Endometrium (tissue), 2 donors: Measurements from ENCODE around the gene ADAMTS3.
"Not testable (repeated sequence)": the region's sequence is repeated elsewhere in the genome, so short reads cannot be mapped to it uniquely, and the experiment has no call there.

Experiments
- FAIRE-seq: peaks from 2 replicates; lab custom pipeline; 2012; peaks lifted over from hg19 to GRCh38; lab: Jason Lieb, UNC
- donor health status: control.
- donor health status: control.

Gene ADAMTS3

GRCh38 chr4:72553540-72554337, 15.3 kb downstream of the ADAMTS3 start:
- FAIRE-seq, result no peak

GRCh38 chr4:72552447-72552846, 16.6 kb downstream of the ADAMTS3 start:
- no peak for FAIRE-seq

DNA sequence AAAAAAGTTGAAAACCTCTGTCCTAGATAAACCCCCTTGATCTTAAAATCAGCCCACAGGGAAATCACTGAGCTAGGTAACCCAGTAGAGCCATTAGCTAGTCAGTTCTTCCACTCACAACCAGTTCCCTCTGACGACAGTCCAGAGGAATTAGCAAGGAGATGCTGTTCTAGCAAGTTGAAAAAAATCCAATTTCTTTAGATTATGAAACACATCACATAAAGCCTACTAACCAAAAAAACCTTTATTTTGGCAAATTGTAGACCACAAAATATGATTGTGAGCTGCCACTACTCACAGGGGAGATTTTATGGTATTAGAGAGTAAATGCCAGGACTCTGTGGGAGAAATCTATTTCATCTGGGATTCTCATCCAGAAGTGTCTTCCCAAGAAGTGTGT, 22.6 kb downstream of the ADAMTS3 start:
- FAIRE-seq, result no peak

DNA sequence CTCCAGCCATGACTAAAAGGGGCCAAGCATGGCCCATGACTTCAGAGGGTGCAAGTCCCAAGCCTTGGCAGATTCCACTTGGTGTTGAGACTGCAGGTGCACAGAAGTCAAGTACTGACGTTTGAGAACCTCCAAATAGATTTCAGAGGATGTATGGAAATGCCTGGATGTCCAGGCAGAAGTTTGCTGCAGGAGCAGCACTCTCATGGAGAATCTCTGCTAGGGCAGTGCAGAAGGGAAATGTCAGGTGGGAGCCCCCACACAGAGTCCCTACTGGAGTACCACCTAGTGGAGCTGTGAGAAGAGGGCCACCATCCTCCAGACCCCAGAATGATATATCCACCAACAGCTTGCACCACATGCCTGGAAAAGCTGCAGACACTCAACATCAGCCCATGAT, 28.3 kb downstream of the ADAMTS3 start:
- not testable (repeated sequence) for FAIRE-seq

- no peak for FAIRE-seq
Observed at GRCh38 chr4:72538006-72538405, 31.0 kb downstream of the ADAMTS3 start.

DNA sequence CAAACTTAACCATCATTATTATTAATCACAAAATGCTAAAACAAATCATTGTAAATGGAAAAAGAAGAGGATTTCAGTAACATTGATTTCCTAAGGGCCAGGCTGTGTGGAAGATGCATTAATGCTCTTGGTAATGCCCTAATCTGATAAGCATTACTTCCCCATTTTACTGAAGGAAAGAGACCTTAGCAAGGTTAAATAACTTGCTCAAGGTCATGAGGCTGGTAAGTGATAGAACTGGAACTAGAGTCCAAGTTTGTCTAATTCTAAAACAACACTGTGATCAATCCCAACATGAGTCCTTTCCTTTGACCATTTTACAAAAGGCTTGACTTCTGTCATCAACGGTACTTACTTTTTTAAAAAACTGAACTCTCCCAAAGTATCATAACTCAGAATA, 32.6 kb downstream of the ADAMTS3 start:
- FAIRE-seq, result no peak

- FAIRE-seq, result no peak
Observed at GRCh38 chr4:72531768-72532290, 37.2 kb downstream of the ADAMTS3 start.

DNA sequence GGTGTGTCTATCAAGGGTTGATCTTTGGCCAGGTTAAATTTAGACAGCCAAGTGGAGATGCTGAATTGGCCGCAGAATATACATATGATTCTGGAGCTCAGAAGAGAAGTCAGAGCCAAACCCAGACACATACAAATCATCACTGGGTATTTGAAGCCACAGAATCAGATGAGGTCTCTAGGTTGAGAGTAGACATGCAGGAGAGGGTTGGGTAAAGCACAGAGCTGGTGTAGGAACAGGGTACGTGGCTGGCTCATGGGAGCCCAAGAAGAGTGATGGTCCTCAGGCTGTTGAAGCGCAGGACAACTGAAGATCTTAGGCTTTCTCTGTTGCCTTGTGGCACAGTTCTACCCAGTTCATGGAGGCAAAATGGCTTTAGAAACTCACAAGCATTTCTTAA, 37.7 kb downstream of the ADAMTS3 start:
- no peak for FAIRE-seq

DNA sequence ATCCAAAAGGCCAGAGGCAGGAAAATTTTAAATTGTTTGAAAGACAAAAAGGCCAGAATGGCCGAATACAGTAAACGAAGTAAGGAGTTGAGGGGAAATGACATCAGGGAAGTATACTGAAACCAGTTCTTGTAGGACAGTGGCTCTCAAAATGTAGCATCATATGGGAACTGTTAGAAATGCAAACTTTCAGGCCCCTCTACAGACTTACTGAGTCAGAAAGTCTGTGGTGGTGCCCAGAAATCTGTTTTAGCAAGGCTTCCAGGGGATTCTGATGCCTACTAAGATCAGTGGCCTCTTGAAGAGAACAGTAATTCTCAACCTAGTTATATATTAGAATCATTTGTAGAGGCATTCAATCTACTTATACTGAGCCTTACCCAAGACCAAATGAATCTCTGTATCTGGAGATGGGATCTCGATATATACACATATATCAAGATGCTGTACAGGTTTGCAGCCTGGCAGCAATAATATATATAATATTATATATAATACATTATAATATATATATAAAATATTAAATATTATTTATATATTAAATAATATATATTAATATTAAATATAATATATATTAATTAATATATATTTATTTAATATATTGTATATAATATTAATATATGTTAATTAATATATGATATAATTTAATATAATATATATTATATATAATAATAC, 39.7 kb downstream of the ADAMTS3 start:
- no peak for FAIRE-seq

- no peak for FAIRE-seq
Observed at GRCh38 chr4:72527038-72527646, 41.9 kb downstream of the ADAMTS3 start.

DNA sequence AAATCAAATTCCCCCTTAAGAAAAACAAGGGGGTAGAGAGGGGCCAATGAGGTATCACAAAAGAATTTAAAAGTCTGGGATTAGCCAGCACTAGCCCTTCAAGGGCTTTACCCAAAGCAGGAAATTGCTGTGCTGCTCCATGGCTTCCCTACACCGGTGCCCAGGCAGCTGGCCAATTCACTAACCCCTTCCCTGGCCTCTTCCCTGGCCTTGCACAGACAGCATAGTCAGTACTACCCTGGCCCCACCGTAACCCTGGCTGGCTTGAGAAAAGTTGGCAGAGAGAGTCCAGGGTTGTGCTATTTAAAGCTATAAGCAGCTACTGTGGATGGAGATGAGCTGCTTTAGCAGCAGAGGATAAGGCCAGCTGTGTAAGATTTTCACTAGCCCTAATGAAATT, 43.1 kb downstream of the ADAMTS3 start:
- FAIRE-seq, result no peak

DNA sequence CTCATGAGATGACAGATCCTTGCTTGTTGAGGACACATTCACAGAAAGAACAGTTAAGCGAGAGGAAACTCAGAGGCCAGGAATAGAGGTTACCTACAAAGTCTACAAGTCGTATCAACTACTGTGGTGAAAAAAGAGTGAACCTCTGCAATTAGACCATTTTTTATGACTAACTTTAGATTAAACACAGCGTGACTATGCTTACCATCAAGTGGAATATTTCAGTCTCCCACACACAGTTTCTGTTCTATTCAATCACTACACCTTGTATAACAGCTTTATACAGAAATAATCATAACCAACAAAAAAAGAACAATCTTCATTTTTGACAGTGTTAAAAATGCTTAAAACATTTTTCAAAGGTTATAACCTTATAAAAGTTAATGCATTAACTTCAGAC, 46.6 kb downstream of the ADAMTS3 start:
- FAIRE-seq, result no peak

DNA sequence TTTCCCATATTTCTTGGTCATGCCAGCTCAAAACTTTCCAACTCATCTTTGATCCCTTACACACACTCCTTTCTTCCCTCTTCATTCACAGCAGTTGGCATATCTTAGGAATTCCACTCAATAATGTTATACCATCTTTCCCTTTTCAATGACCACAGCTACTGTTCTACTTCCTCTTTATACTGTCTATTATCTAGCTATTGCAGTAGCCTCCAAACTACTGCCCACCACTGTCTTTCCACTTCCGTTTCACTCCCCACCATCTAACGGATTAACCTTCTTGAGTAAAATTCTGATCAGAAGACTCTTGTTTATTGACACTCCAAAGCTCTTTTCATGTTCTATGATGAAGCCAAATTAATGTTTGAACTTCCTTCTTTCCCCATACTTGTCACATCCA, 55.8 kb downstream of the ADAMTS3 start:
- FAIRE-seq, result no peak

GRCh38 chr4:72507860-72508419, 61.1 kb downstream of the ADAMTS3 start:
- FAIRE-seq, result no peak

DNA sequence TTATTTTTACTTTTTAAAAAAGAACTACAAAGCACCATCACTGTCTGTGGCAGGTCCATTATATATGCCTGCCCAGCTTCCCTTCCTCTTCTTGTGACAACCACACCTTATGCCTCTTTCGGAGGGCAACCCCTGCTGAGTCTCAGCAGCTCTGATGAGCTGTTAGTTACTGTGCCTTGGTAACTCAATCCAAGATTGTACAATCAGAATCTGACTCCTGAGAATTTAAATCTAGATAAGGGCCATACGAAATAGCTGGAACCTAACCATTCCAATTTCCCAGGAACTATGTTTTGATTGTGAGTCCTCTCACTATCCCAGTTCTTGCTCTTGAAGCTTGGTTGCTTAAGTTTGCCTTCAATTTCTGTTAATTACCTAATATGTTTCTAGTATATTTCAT, 61.9 kb downstream of the ADAMTS3 start:
- FAIRE-seq, result no peak

DNA sequence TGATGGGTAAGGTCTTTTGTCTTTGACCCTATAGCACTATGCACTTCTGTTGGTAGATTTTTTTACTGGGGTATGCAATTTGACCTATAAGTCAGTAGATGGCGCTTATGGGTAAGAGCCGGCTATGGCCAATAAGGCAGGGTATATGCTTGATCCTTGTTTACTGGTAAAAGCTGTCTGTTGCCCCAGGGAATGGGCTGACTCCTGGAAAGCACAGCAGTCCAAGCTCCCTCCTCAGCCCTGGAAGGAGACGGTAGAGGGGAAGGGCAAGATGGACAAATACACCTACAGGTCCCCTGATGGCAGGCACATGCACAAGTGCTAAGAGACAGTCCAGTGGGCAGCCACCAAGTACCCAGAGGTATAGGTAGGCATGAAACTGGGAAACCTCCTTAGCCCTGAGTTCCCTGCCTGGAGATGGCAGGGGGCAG, 63.7 kb downstream of the ADAMTS3 start:
- FAIRE-seq, result no peak

DNA sequence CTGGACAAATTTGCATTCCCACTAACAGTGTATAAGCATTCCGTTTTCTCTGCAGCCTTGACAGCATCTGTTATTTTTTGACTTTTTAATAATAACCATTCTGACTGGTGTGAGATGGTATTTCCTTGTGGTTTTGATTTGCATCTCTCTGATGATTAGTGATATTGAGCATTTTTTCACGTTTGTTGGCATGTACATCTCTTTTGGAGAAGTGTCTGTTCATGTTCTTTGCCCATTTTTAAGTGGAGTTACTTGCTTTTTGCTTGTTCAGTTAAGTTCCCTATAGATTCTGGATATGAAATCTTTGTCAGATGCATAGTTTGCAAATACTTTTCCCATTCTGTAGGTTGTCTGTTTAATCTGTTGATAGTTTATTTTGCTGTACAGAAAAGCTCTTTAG, 68.8 kb downstream of the ADAMTS3 start:
- no peak for FAIRE-seq

GRCh38 chr4:72496119-72496518, 72.9 kb downstream of the ADAMTS3 start:
- FAIRE-seq, result no peak

DNA sequence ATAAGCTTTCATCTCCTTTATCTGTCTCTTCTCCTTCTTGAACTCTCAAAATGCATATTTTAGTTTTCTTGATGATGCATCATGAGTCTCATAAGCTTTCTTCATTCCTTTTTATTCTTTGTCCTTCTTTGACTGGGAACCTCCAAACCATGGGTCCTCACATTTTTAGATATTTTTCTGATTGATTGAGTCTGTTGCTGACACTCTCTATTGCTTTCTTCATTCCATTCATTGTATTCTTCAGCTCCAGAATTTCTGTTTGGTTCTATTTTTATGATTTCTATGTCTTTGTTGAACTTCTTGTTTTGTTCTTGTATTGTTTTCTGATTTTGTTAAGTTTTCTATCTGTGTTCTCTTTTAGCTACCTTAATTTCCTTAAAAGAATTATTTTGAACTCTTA, 74.9 kb downstream of the ADAMTS3 start:
- no peak for FAIRE-seq

DNA sequence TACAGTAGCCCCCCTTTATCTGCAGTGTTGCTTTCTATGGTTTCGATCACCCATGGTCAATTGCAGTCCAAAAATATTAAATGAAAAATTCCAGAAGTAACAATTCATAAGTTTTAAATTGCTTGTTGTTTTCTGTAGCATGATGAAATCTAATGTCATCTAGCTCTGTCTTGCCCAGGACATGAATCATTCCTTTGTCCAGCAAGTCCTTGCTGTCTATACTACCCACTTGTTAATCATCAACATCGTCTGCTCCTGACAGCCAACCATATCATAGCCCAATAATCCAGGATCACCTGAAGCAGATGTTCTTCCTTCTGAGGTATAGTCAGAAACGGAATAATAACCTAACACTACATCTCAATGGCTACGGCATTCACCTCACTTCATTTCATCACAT, 79.8 kb downstream of the ADAMTS3 start:
- FAIRE-seq, result no peak

- no peak for FAIRE-seq
Observed at GRCh38 chr4:72486991-72487390, 82.0 kb downstream of the ADAMTS3 start.

GRCh38 chr4:72484981-72485380, 84.0 kb downstream of the ADAMTS3 start:
- no peak for FAIRE-seq

DNA sequence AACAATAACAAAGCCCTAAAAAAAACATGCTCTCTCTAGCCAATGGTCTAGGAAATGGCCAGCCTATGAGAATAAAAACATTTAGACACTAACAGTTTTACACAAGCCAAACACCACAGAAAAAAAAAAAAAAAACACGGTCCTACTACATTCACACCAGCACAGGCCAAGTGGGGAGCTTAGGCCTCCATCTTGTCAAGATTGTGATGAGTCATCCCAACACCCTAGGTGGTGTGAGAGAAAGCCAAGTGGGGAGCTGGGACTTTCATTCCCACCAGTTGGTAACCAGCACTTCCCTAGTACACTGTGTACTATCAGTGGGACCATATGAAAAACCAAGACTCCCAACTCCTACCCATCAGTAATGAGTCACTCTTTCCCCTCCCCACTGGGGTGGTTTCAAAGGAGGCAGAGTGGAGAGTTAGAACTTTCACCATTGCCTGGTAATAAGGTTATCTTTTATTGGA, 95.6 kb downstream of the ADAMTS3 start:
- FAIRE-seq, result no peak
